Uterus (tissue), 4 donors: ENCODE measurements around the gene FKBP5. TPM values are rescaled to one million over a fixed set of nuclear protein-coding genes. Genes with fewer than 3 reads are reported as not detected.

Experiments
- DNase-seq, 2 donors: peaks; one replicate each; pipeline ENCODE4 v3.0.0-alpha.2; 2019 to 2020
- H3K27ac ChIP-seq, 2 donors: fragments of 200-600 bp; sonication (generic); 1 replicate in 1 of 2; 2 replicates in 1 of 2; pipeline ENCODE4 v1.5.1; 2016 to 2018
- H3K27me3 ChIP-seq, 2 donors: fragments of 200-600 bp; sonication (generic); one replicate each; pipeline ENCODE4 v1.5.1; 2018 to 2019; ENCODE audit warnings: control low read depth in 1 of 2
- H3K36me3 ChIP-seq, 2 donors: fragments of 200-600 bp; sonication (generic); one replicate each; pipeline ENCODE4 v1.5.1; 2019; ENCODE audit warnings: control low read depth in 1 of 2
- H3K4me1 ChIP-seq, 2 donors: fragments of 200-600 bp; sonication (generic); one replicate each; pipeline ENCODE4 v1.5.1; 2018 to 2019; ENCODE audit warnings: control low read depth in 1 of 2
- H3K4me3 ChIP-seq, 2 donors: fragments of 200-600 bp; sonication (generic); 1 replicate in 1 of 2; 2 replicates in 1 of 2; pipeline ENCODE4 v1.5.1; 2018 to 2019; ENCODE audit warnings: mild to moderate bottlenecking in 1 of 2
- H3K9me3 ChIP-seq, 2 donors: fragments of 200-600 bp; sonication (generic); one replicate each; pipeline ENCODE4 v1.5.1; 2019; ENCODE audit warnings: control low read depth in 1 of 2
- CTCF ChIP-seq, 4 experiments: fragments of 200-600 bp in 2 of 4; fragments of 450-650 bp in 2 of 4; sonication (generic) in 2 of 4; IDR thresholded peaks; one replicate each; pipeline ENCODE4 v1.5.1; 2016 to 2019; ENCODE audit warnings: antibody characterized with exemption in 4 of 4, mild to moderate bottlenecking in 2 of 4, moderate library complexity in 1 of 4
- POLR2A ChIP-seq, 2 donors: fragments of 450-650 bp; IDR thresholded peaks; one replicate each; pipeline ENCODE4 v1.6.1; 2016; ENCODE audit warnings: antibody characterized with exemption in 2 of 2, mild to moderate bottlenecking in 1 of 2, moderate library complexity in 1 of 2
- intact Hi-C: fragments of 100-400 bp; cut with DNase I; formaldehyde crosslinking; loops from one replicate; pipeline ENCODE4 v1.15.1; 2023; ENCODE audit warnings: low total_unique reads
- microRNA-seq: library from miRNA; unstranded; fragments of <30 nt; microRNA quantifications from one replicate; pipeline ENCODE4, GENCODE V29; 2016; ENCODE audit warnings: borderline microRNAs expressed, borderline replicate concordance
- small RNA-seq: library from RNA; depleted of rRNA; stranded (forward); fragments of <200 nt; gene quantifications from one replicate; pipeline ENCODE3, GENCODE V24; 2016
- total RNA-seq, 4 donors: library from RNA; depleted of rRNA in 3 of 4; stranded (reverse); fragments of >200 nt in 3 of 4; gene quantifications; one replicate each; pipeline versions ENCODE4 v1.1.0 to v1.2.4, GENCODE V29; 2014 to 2023
- donor health status: DM: yes; HTN: yes; CAD: no.

The FKBP5 gene
- total RNA-seq, 4 donors from 2014 or later, result 35.1 to 197 (median 84.5) TPM

GRCh38 chr6:35534407-35535170, 154.1 kb downstream of the FKBP5 start:
- H3K4me1 ChIP-seq, result no peaks in the 10 kb centered on the region
- no peaks in the 10 kb centered on the region for H3K27me3 ChIP-seq
- intact Hi-C loops, result no loop called here
- H3K9me3 ChIP-seq, result no peaks in the 10 kb centered on the region
- peak in 1 of 2 donors; percentile 23 for DNase-seq
- H3K36me3 ChIP-seq, result no peaks in the 10 kb centered on the region
- H3K4me3 ChIP-seq, result no peak overlapping the region
- no peak overlapping the region for H3K27ac ChIP-seq
- TF ChIP-seq POLR2A (IDR thresholded peaks at IDR 0.05) (no peak), CTCF (IDR thresholded peaks at IDR 0.05) (no peak)

GRCh38 chr6:35533981-35534380, 154.7 kb downstream of the FKBP5 start:
- DNase-seq, result no peak
- TF ChIP-seq POLR2A (IDR thresholded peaks at IDR 0.05) (no peak), CTCF (IDR thresholded peaks at IDR 0.05) (no peak)
- H3K4me1 ChIP-seq, result no peaks in the 10 kb centered on the region
- no peaks in the 10 kb centered on the region for H3K36me3 ChIP-seq
- intact Hi-C loops, result no loop called here
- H3K9me3 ChIP-seq, result no peaks in the 10 kb centered on the region
- H3K4me3 ChIP-seq, result no peak overlapping the region
- H3K27me3 ChIP-seq, result no peaks in the 10 kb centered on the region
- H3K27ac ChIP-seq, result no peak overlapping the region

GRCh38 chr6:35532126-35532525, 156.6 kb downstream of the FKBP5 start:
- Histone ChIP-seq H3K27ac (no peak overlapping the region), H3K27me3 (no peaks in the 10 kb centered on the region), H3K36me3 (no peaks in the 10 kb centered on the region), H3K4me1 (no peaks in the 10 kb centered on the region), H3K4me3 (no peak overlapping the region), H3K9me3 (no peaks in the 10 kb centered on the region)
- no peak for TF ChIP-seq POLR2A (IDR thresholded peaks at IDR 0.05)
- no peak for TF ChIP-seq CTCF (IDR thresholded peaks at IDR 0.05)
- intact Hi-C loops, result no loop called here
- no peak for DNase-seq

GRCh38 chr6:35524380-35525020, 164.2 kb downstream of the FKBP5 start:
- TF ChIP-seq POLR2A (IDR thresholded peaks at IDR 0.05) (no peak), CTCF (IDR thresholded peaks at IDR 0.05) (no peak)
- Histone ChIP-seq H3K27me3 (no peaks in the 10 kb centered on the region), H3K27ac (no peak overlapping the region), H3K4me3 (no peak overlapping the region), H3K36me3 (no peaks in the 10 kb centered on the region), H3K4me1 (no peaks in the 10 kb centered on the region), H3K9me3 (no peaks in the 10 kb centered on the region)
- intact Hi-C loops, result loop anchor here (5.0 to 10.0 kb wide), 2 partner anchors 50 to 213 kb away; partner anchors contain the start of gene ARMC12
- no peak for DNase-seq

Small RNA genes within 50 kb of the gene (microRNA-seq; reads per million reads assigned to microRNA genes)
- gene MIR5690, result 1.5 reads per million

Small RNA genes within 50 kb of the gene (small RNA-seq; reads per million reads assigned to genes)
- gene MIR5690 (not detected), gene RF00561 (not detected)

Other genes starting within 250 kb of the FKBP5 start
- gene FANCE, start 236.6 kb downstream of the FKBP5 start, total RNA-seq, result 10 to 100 TPM in 3 of 4 donors, 1 to 10 TPM in 1; 9.6 to 19.1 (median 11.4) TPM
- gene RPL10A, start 220.5 kb downstream of the FKBP5 start, total RNA-seq, result 1,000 to 10,000 TPM; 1,557 to 4,762 (median 2,904) TPM
- gene TEAD3, start 191.8 kb downstream of the FKBP5 start, total RNA-seq, result 100 to 1,000 TPM in 1 of 4 donors, 10 to 100 TPM in 3; 10.2 to 107 (median 17.2) TPM
- gene TULP1, start 176.0 kb downstream of the FKBP5 start, total RNA-seq, result 1 to 10 TPM in 3 of 4 donors, not detected in 1; 1.6 to 3.2 (median 2.1) TPM
- gene ARMC12, start 48.1 kb upstream of the FKBP5 start, total RNA-seq, result 1 to 10 TPM in 2 of 4 donors, not detected in 2; 1.6 TPM
- not detected for gene CLPSL2, start 87.7 kb upstream of the FKBP5 start, total RNA-seq
- not detected for gene CLPSL1, start 92.1 kb upstream of the FKBP5 start, total RNA-seq
- gene CLPS, start 108.4 kb upstream of the FKBP5 start, total RNA-seq, result not detected
- not detected for gene LHFPL5, start 116.4 kb upstream of the FKBP5 start, total RNA-seq
- 10 to 100 TPM; 14.3 to 76.3 (median 29.4) TPM for gene SRPK1, start 232.2 kb upstream of the FKBP5 start, total RNA-seq